Breast epithelium (tissue), 4 donors: ENCODE data around the gene KRT76. TPM values are rescaled to one million over a fixed set of nuclear protein-coding genes. Genes with fewer than 3 reads are reported as not detected.

Experiments used
- DNase-seq, 2 donors: peaks; one replicate each; pipeline ENCODE4 v3.0.0-alpha.2; 2019; ENCODE audit warnings: low spot score in 2 of 2
- H3K27ac ChIP-seq, 2 donors: fragments of 200-600 bp; sonication (generic) in 1 of 2; one replicate each; pipeline ENCODE4 v1.5.1; 2016 to 2019; ENCODE audit warnings: mild to moderate bottlenecking in 1 of 2
- H3K27me3 ChIP-seq, 2 donors: fragments of 200-600 bp; sonication (generic) in 1 of 2; one replicate each; pipeline versions ENCODE4 v1.5.1 to v1.6.0; 2017 to 2019; ENCODE audit warnings: control low read depth in 1 of 2, mild to moderate bottlenecking in 1 of 2
- H3K36me3 ChIP-seq: fragments of 200-600 bp; one replicate; pipeline ENCODE4 v1.5.1; 2019
- H3K4me1 ChIP-seq, 2 donors: fragments of 200-600 bp; sonication (generic); one replicate each; pipeline ENCODE4 v1.5.1; 2016 to 2019; ENCODE audit warnings: control low read depth in 1 of 2
- H3K4me3 ChIP-seq, 3 donors: fragments of 200-600 bp; sonication (generic); 1 replicate in 2 of 3; 2 replicates in 1 of 3; pipeline ENCODE4 v1.5.1; 2016 to 2019; ENCODE audit warnings: mild to moderate bottlenecking in 3 of 3, moderate library complexity in 2 of 3
- H3K9me3 ChIP-seq, 2 donors: fragments of 200-600 bp; sonication (generic) in 1 of 2; one replicate each; pipeline ENCODE4 v1.5.1; 2016 to 2019; ENCODE audit warnings: control low read depth in 1 of 2
- POLR2A ChIP-seq: fragments of 450-650 bp; IDR thresholded peaks from one replicate; pipeline ENCODE4 v1.6.1; 2016; ENCODE audit warnings: antibody characterized with exemption, mild to moderate bottlenecking, moderate library complexity
- POLR2AphosphoS5 ChIP-seq, 3 donors: sonication (generic); formaldehyde crosslinking; IDR thresholded peaks; one replicate each; pipeline ENCODE4 v1.6.1; 2017; ENCODE audit warnings: antibody characterized with exemption in 3 of 3
- intact Hi-C: fragments of 100-400 bp; cut with DNase I; formaldehyde crosslinking; loops from one replicate; pipeline ENCODE4 v1.15.1; 2023; ENCODE audit warnings: low total_unique reads
- total RNA-seq, 3 donors: library from RNA; depleted of rRNA; stranded (reverse); fragments of >200 nt; gene quantifications; one replicate each; pipeline ENCODE4 v1.1.0, GENCODE V29; 2016
- TF ChIP-seq, protein P1 (sequence below), 3 donors: fragments of 450-650 bp; IDR thresholded peaks; one replicate each; pipeline ENCODE4 v1.5.1; 2016 to 2017; ENCODE audit warnings: antibody characterized with exemption in 3 of 3, mild to moderate bottlenecking in 3 of 3, moderate library complexity in 3 of 3

KRT76 gene
- total RNA-seq, 3 donors from 2014 or later = not detected

DNA sequence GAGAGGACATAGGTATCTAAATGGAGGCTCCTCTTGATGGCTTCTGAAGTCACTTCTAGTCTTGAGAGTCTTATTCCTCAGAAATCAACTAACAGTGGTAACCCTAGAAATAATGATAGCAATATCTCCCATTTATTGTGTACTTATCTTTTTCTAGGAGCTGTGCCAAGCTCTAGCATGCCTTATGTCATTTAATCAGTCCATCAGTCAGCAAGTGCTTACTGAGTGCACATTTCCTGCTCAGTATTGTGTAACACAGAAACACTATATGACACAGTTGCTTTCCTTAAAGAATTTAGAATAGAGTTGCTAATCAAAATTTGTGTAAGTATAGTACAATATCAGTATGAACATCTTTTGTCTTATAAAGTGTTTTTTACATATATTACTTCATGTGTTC lies 36.6 kb downstream of the KRT76 start:
- Histone ChIP-seq H3K36me3 (no peaks in the 10 kb centered on the region), H3K9me3 (no peaks in the 10 kb centered on the region), H3K4me1 (no peaks in the 10 kb centered on the region), H3K4me3 (no peak overlapping the region), H3K27ac (no peak overlapping the region), H3K27me3 (peaks cover 0 to 18% of the 10 kb centered on the region in 2 donors)
- TF ChIP-seq POLR2AphosphoS5 (IDR thresholded peaks at IDR 0.05) (no peak), POLR2A (no peak)
- TF ChIP-seq, protein P1, sequence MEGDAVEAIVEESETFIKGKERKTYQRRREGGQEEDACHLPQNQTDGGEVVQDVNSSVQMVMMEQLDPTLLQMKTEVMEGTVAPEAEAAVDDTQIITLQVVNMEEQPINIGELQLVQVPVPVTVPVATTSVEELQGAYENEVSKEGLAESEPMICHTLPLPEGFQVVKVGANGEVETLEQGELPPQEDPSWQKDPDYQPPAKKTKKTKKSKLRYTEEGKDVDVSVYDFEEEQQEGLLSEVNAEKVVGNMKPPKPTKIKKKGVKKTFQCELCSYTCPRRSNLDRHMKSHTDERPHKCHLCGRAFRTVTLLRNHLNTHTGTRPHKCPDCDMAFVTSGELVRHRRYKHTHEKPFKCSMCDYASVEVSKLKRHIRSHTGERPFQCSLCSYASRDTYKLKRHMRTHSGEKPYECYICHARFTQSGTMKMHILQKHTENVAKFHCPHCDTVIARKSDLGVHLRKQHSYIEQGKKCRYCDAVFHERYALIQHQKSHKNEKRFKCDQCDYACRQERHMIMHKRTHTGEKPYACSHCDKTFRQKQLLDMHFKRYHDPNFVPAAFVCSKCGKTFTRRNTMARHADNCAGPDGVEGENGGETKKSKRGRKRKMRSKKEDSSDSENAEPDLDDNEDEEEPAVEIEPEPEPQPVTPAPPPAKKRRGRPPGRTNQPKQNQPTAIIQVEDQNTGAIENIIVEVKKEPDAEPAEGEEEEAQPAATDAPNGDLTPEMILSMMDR (IDR thresholded peaks at IDR 0.05) = no peak
- intact Hi-C loops = no loop called here
- no peak for DNase-seq

DNA sequence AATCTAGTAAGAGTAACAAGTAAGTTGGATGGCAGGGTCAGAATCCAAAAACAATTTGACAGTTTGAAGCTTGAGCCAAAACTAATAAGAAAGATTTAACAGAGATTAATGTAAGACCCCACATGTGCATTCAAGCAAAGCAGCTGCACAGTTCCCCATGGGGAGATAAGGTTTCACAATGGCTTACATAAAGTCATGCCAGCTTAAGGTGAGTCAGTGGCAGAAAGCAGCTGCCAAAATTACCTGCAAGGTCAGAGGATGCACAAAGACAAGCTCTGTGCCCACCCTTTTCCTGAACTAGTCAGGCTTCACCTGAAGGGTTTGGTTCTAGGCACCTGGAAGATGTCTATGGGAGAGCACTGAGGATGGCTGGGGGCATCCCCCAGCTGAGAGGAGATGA lies 37.2 kb downstream of the KRT76 start:
- Histone ChIP-seq H3K27ac (no peak overlapping the region), H3K4me3 (no peak overlapping the region), H3K4me1 (no peaks in the 10 kb centered on the region), H3K9me3 (no peaks in the 10 kb centered on the region), H3K36me3 (no peaks in the 10 kb centered on the region), H3K27me3 (peaks cover 0 to 24% of the 10 kb centered on the region in 2 donors)
- TF ChIP-seq POLR2A (no peak), POLR2AphosphoS5 (IDR thresholded peaks at IDR 0.05) (no peak)
- TF ChIP-seq, protein P1 (IDR thresholded peaks at IDR 0.05) = no peak
- no peak for DNase-seq
- intact Hi-C loops = no loop called here

DNA sequence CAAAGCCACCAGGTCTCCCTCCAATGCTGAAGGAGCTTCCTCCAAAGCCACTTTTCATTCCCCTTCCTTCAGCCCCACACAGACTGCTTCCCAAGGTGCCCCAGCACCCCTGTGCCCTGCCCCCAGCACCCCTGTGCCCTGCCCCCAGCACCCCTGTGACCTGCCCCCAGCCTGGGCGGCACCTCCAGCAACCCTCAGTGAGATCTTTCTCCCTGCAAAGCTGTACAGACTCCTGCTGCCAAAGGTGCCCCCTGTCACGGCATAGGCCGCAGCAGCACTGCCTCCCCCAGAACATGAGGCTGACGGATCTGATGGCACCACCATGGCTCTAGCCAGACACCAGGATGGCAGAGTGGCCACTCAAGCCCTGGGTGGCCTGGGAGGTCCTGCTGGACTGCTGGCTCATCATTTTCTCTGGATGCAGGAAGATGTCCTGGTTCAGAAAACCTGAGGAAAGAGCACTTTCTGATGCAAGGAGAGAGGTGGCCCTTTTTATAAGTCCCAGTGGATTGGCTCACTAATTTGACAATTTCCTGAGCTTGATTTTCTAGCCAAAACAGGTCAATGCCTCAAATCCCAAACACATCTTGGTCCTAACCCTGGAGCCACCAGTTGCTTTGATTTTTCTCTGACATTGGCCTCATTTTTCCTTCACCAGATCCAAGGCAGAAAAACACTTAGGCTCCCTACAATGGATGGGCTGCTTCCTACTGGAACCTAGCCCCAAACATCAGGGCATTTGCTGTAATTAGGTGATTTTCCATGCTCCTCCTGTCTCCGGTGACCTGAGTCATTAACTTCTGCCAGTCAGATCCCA lies 41.1 kb downstream of the KRT76 start:
- intact Hi-C loops = loop anchor here (1.0 kb wide), 1 partner anchor 30 kb away; no protein-coding TSS in a partner anchor
- Histone ChIP-seq H3K27ac (no peak overlapping the region), H3K27me3 (peaks cover 0 to 19% of the 10 kb centered on the region in 2 donors), H3K4me1 (no peaks in the 10 kb centered on the region), H3K9me3 (no peaks in the 10 kb centered on the region), H3K36me3 (no peaks in the 10 kb centered on the region), H3K4me3 (no peak overlapping the region)
- TF ChIP-seq, protein P1 (IDR thresholded peaks at IDR 0.05) = no peak
- TF ChIP-seq POLR2A (no peak), POLR2AphosphoS5 (IDR thresholded peaks at IDR 0.05) (no peak)
- DNase-seq = no peak

DNA sequence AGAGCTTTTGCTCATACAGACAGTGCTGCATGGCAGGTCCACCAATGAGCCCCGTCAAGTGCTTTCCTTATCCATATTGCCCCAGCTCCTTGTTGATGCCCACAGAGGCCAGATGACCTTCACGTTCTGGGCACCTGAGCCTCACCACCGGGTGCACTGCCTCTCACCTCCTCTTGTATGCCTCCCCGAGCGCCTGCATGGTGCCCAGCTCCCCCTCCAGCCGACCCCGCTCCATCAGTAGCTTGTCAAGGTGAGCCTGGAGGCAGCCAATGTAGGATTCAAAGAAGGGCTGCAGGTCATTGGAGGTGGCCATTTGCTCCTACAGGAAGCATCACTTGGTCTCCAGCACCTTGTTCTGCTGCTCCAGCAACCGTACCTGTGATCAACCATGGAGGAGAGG lies 42.0 kb downstream of the KRT76 start:
- no peak overlapping the region for H3K27ac ChIP-seq
- TF ChIP-seq, protein P1 (IDR thresholded peaks at IDR 0.05) = no peak
- no peak for TF ChIP-seq POLR2AphosphoS5 (IDR thresholded peaks at IDR 0.05)
- no peak for TF ChIP-seq POLR2A
- no peaks in the 10 kb centered on the region for H3K36me3 ChIP-seq
- H3K4me3 ChIP-seq = no peak overlapping the region
- intact Hi-C loops = loop anchor here (1.0 kb wide), 1 partner anchor 31 kb away; no protein-coding TSS in a partner anchor
- DNase-seq = no peak
- H3K27me3 ChIP-seq = peaks cover 0 to 19% of the 10 kb centered on the region in 2 donors
- H3K4me1 ChIP-seq = no peaks in the 10 kb centered on the region
- no peaks in the 10 kb centered on the region for H3K9me3 ChIP-seq

DNA sequence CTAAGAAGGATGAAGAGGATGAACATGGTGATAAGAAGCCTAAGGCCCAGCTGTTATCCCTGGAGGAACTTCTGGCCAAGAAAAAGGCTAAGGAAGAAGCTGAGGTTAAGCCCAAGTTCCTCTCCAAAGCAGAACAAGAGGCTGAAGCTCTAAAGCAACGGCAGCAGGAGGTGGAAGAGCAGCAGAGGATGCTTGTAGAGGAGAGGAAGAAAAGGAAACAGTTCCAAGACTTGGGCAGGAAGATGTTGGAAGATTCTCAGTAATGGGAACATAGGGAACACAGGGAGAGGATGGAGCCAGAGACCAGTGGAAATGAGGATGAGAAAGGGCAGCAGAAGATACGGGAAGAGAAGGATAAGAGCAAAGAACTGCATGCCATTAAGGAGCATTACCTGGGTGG lies 46.4 kb downstream of the KRT76 start:
- Histone ChIP-seq H3K27me3 (peaks cover 0 to 14% of the 10 kb centered on the region in 2 donors), H3K4me1 (no peaks in the 10 kb centered on the region), H3K4me3 (no peak overlapping the region), H3K9me3 (no peaks in the 10 kb centered on the region), H3K27ac (no peak overlapping the region), H3K36me3 (no peaks in the 10 kb centered on the region)
- TF ChIP-seq POLR2A = no peak
- TF ChIP-seq, protein P1 (IDR thresholded peaks at IDR 0.05) = no peak
- TF ChIP-seq POLR2AphosphoS5 (IDR thresholded peaks at IDR 0.05) = no peak
- intact Hi-C loops = no loop called here
- DNase-seq = no peak
